Measurements from ENCODE around the gene RGS6.
"Not testable (repeated sequence)": the region's sequence is repeated elsewhere in the genome, so short reads cannot be mapped to it uniquely, and the experiment has no call there.

Gene RGS6

DNA sequence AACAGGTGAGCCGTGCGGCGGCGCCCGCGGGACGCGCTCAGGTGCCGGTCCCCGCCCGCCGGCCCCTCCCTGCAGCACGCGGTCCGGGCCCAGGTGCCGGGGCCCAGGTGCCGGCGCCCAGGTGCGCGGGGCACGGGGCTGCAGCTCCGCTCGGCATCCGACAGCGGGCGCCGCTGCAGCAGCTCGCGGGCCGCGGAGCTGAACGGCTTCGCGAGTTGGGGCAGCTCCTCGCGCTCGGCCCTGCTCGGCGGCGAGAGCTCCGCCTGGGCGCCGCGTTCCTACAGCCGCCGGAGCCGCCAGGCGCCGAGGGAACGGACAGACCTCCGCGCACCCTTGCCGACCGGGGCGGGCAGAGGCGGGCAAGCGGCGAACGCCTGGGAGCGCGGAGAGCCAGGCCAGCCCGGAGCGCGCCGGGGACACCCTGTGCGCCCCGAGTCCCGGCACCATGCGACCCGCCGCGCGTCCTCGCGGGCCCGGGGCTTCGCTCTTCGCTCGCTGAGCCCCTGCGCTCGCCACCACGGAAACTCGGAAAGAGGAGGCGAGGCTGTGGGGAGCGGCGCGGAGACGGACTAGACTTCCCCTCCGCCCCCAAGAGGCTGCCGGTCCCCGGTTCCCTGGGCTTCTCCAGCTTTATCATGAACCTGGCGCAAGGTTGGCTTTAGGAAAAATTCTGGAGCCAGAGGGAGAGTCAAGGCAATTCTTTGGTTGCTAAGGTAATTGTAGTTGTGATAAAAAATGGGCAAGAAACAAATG, at the start of gene RGS6:
Gene RGS6 (plus strand): TSS at position 201 of the 753 bp plus-strand sequence.
- in situ Hi-C loops (cut with HindIII; ENCODE audit: low sequenced_read_pairs), result no loop called here

DNA sequence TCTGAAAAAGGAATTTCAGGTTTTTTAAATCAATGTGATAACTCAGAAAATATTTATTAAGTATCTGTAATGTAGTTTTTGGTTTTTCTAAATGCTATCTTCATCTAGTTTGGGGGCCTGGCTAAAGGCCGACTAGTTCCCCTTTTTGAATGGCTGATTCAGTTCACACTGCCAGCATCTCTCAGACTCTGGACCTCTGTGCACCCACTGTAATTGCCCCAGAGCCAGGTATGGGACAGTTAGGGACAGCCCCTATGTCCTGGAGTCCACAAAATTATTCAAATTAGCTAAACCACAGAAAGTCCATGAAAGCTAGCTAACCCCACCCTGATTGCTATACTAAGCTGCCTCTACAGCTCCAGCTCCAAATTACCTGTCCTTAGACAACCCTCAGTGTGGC, 49.1 kb upstream of the RGS6 start:
- in situ Hi-C loops (cut with HindIII; ENCODE audit: low sequenced_read_pairs), result no loop called here

DNA sequence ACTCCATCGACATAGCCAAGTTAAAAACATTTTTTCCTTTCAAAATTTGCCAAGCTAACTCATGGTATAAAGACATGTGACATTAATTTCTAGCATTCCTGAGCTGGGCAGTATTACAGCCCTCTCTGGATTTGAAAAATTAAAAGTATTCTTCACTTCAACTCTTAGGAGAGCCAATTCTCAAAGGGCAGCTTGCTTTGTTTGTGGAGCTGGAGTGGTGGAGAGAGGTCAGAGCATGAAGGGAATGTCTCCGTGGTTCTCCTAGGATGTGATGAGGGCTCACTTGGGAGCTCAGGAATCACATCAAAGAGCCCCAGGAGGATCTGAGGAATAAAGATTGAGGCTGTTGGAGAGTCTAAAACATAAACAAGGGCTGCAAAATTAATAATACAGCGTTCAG, 46.9 kb upstream of the RGS6 start:
- in situ Hi-C loops (cut with HindIII; ENCODE audit: low sequenced_read_pairs), result no loop called here

DNA sequence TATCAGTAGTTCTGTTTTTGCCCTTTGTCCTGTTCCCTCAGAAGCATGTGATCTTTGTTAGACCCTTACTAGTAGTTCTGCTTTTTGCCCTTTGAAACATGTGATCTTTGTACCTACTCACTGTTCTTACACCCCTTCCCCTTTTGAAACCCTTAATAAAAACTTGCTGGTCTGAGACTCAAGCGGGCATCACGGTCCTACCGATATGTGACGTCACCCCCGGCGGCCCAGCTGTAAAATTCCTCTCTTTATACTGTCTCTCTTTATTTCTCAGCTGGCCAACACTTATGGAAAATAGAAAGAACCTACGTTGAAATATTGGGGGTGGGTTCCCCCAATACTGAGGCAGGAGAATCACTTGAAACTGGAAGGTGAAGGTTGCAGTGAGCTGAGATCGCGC, 44.4 kb upstream of the RGS6 start:
- in situ Hi-C loops (cut with HindIII; ENCODE audit: low sequenced_read_pairs), result not testable (repeated sequence)

DNA sequence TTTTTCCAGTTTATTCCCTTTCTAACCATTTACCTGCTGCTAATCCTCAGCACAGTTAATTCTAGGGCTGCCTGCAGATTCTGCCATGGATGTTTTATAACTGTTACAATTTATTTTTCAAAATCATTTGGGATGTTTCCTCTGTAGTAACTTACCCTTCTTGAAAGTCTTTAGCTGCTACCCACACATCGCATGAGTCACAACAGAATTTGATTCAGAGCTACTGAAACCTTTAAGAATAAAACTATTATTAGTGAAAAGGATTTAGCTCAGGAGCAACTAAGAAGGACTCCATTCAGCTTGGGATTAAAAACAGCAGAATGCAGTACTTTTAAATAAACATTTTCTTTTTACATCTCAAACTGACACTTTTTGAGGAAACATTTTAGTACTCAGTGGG, 41.7 kb upstream of the RGS6 start:
- in situ Hi-C loops (cut with HindIII; ENCODE audit: low sequenced_read_pairs), result no loop called here

DNA sequence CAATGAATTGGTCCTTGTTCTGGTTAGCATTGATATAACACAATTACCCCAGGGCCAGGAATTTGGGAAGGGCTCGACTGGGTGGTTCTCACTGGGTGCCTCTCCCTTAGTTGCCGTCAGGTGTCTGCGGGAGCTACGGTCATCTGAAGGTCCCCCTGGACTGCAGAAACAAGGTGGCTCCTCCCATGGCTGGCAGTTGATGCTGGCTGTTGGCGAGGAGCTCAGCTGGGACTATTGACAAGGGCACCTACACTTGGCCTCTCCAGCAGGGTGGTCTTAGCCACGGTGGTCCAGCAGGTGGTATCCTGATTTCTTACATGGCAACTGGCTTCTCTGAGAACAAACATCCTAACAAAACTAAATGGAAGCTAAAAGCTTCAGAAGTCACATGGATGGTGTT, 41.0 kb upstream of the RGS6 start:
- in situ Hi-C loops (cut with HindIII; ENCODE audit: low sequenced_read_pairs), result no loop called here

DNA sequence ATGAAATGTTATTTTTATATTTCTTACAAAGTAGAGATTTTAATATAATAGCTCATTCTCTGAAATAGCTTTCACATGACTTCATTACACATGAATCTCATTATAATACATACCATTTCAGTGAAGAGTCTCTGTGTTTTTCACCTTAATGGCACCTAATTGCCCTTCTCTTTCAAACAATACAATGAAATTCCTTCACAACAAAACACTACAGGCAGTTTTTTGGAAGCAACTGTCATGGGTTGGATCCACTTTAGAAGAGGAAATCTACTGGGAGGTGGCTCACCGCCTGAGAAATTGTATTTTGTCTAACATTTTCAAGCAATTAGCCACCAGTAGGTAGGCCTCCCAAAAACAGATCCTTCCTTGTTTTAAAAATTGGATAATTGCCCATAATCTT, 40.3 kb upstream of the RGS6 start:
- in situ Hi-C loops (cut with HindIII; ENCODE audit: low sequenced_read_pairs), result no loop called here

DNA sequence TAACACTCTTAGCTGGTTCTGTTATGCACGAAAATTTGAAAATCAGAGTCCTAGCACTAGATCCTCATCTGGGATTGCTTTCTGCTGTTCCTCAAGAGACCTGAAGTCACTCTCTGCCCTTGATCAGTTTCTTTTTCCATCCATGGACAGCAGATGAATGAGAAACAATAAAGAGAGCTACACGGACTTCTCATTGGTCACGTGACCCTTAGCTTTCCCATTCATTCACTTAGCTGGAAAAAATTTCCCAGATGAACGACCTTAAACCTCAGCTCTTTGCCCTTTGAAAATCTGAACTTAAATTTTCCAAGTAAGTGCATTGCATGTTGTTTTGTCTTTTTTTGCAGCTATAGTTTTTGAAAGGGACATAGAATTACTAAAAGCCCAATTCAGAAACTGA, 27.2 kb upstream of the RGS6 start:
- in situ Hi-C loops (cut with HindIII; ENCODE audit: low sequenced_read_pairs), result no loop called here

DNA sequence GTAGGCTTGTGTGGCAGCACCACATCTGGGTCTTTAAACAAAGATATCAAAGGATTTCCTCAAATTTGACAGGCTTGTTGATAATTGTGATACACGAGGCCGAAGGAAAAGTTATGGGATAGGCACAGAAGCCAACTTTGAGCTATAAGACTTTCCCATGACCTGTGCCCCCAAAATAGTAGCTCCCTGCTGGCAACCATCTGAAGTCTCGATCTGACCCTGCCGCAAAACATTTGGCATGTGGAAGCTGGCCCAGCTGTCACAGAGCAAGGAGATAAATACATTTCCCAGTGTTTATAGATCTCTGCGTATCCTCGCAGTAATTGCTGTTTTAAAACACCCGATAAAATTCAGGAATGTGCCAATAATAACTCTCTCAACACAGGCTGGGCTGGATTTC, 26.4 kb upstream of the RGS6 start:
- in situ Hi-C loops (cut with HindIII; ENCODE audit: low sequenced_read_pairs), result no loop called here

DNA sequence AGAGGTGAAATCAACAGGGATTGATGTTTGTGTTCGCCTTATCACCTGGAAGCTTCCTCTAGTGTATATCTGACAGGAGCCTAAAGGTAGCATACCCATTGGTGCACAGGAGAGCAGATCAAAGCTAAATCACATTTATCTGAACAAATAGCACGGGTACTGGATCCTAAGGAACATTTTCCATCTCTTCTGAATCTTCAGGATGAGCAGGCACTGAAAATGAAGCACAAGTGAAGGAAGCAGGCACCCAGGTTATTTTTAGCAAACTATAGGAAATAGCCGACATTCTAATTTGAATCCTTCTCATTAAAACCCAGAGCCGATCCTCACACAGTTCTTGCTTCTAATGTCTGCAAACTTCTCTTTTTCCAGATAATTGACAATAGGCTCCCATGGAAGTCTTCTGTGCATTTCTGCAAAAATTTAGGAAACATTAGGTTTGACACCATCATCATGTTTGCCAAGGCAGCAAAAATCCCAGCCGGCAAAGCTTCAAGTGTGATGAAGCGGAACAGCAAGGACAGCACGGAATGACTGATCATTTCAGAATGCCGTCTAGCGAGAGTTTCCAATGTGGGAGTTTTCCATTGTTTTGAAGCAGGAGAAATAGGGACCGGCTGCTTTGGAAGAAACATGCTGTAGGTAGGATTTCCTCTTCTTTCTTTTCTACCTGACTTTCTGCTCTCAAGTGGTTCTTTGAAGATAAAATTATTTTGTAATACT, 24.3 kb upstream of the RGS6 start:
- in situ Hi-C loops (cut with HindIII; ENCODE audit: low sequenced_read_pairs), result no loop called here

DNA sequence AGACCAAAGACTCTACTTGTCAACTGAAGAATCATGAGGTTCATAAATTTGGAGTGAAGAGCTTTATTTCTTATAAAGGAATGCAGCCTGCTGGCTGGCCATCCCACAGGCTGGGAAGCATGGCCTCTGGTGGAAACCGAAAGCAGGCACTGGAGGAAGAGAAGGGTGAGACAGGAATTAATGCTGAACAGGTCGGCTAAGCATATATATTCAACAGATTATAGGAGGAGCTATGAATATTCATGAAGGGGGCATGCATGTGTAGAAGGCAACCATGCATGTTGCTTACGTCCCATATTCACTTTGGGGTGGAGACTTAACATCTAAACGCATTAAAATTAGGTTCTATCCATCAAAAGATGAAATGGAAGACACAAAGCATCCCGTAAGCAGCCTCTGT, 20.6 kb upstream of the RGS6 start:
- in situ Hi-C loops (cut with HindIII; ENCODE audit: low sequenced_read_pairs), result no loop called here

DNA sequence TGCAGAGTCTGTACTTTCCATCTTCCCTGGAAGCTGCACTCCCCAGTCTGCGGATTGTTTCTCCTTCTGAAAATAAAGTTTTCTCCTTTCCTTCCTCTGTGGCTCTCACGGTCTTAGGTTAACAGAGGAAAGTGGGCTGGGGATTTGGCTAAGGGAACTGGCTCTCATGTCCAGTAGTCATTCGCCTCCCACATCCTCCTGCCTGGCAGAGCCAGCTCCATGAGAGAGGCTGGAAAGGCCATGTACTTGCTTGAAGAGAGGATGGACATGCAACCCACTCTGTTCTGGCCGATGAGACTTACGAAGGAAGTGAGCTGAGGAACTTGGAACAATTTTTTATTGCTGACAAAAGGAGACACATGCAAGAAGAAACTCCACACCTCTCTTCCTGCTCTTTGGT, 18.9 kb upstream of the RGS6 start:
- in situ Hi-C loops (cut with HindIII; ENCODE audit: low sequenced_read_pairs), result no loop called here

DNA sequence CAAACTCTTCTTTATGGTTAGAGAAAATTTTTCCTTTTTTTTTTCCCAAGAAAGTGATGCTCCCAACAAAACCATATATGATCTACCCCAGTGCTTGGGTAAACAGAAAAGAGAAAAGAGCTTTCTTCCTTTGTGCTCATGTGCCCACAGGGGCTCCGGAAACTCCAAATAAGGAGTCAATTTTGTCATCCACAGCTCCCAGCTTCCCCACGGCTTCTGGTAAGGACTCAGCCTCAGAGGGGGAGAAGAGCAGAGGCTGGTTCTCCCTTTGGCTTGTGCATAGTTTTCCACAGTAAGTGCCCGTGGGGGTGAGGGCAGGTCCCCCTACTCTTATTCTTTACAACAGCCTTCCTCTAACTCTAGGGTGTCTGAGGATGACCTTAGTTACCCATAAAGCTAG, 13.3 kb upstream of the RGS6 start:
- in situ Hi-C loops (cut with HindIII; ENCODE audit: low sequenced_read_pairs), result no loop called here

DNA sequence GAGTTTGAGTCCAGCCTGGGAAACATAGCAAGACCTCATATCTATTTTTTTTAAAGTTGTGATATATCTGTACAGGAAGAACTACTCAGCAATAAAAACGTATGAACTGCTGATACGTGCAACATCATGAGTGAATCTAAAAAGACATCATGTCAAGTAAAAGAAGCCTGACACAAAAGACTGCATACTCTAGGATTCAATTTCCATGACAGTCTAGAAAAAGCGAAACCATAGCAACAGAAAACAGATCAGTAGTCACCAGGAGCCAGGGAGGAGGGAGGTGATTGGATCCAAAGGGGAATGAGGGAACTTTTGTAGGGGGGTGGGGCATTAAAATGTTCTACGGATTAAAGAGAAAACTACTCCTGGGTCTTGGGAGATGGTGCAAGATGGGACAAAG, 8.7 kb upstream of the RGS6 start:
- in situ Hi-C loops (cut with HindIII; ENCODE audit: low sequenced_read_pairs), result no loop called here

DNA sequence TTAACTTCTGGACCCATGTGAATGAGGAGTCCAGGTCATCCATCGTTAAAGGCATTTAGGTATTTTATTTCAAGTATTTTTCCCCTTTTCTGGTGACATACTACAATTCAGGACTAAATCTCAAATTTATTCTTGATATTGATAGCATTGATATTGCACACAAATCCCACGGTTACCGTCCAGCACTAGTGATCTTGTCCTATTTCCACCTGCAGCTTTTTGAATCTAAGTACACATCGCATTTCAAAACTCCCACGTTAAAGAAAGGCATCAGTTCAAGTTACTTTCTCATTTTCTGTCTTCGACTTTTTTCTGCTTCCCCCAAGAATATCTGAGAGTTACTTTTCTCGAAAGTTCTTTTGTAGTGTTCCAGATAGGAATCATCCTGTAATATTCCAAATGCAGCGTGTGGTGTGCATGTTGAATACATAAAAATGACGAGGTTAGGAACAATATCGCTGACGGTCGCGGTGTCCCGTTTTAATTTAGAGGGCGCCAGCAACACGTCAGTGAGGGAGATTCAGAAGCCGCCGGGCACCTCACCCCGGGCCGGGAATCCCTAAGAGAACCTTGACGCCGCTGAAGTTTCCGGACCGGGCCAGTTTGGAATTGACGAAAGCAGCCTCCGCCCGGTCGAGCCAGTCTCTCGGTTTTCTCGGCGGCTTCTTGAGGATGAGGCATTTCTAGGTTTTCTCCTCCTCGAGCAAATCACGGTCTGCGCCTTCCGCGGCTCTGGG, 569 bp upstream of the RGS6 start:
- in situ Hi-C loops (cut with HindIII; ENCODE audit: low sequenced_read_pairs), result no loop called here

DNA sequence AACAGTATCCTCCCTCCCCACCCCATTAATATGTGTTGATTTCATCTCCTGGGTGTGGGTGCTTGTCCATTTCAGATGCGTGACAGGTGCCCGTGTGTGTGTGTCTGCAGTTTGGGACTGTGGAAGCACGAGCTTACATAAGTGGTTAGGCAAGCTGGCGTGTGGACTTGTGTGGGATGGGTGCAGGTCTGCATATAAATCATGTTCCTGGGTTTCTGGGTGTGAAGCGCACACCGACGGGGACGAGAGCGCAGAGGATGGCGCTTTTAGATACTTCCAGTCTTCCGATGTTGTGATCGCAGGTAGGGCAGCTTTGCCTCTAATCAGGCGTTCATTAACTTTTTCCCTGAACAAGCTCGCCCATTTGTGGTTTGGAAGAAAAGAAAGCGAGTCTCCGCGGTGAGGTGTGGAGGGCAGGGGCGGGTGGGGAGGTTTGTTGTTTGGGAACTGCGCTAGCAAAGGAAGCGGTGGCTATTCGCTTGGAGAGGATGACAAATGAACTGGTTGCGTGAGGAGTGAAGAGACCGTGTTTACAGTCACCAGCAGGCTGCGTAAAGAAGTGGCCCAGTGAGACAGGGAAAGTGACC, 865 bp downstream of the RGS6 start:
- in situ Hi-C loops (cut with HindIII; ENCODE audit: low sequenced_read_pairs), result no loop called here

DNA sequence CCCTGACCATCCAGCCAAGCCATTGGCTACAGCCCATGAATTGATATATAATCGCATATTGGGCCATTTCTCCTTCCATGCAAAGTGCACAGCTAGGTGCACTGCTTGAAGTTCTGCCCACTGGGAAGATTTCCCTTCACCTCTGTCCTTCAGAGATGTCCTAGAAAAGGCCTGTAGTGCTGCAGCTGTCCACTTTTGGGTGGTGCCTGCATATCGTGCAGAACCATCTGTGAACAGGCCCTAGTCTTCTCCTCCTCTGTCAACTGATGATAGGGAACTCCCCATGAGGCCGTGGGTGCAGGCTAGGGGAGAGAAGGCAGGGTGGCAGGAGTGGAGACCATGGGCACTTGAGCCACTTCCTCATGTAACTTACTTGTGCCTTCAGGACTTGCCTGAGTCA, 6.0 kb downstream of the RGS6 start:
- in situ Hi-C loops (cut with HindIII; ENCODE audit: low sequenced_read_pairs), result not testable (repeated sequence)

DNA sequence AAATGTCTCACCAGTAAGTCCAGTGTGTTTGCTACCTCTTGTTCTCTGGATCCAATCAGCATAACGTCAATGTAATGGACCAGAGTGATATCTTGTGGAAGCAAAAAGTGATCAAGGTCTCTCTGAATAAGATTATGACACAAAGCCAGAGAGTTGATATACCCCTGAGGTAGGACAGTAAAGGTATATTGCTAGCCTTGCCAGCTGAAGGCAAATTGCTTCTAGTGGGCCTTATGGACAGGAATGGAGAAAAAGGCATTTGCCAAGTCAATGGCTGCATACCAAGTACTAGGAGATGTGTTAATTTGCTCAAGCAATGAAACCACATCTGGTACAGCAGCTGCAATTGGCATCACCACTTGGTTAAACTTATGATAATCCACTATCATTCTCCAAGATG, 7.1 kb downstream of the RGS6 start:
- in situ Hi-C loops (cut with HindIII; ENCODE audit: low sequenced_read_pairs), result not testable (repeated sequence)

DNA sequence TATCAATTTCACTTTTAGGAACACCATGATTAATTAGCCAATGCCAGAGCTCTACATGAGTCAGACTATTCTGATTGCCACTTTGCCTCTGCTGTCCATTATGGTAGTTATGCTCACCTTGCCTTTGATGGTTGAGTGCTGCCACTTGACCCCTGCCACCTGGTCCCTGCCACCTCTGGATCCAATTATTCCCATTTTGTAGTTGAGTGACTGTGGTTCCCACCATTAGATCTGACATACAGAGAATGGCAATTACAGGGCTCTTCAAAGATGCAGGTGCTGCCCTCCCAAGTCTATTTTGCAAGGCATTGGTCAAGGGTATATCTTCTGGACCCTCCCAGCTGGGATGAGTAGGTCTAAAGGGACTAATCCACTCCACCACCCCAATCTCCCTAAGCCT, 8.3 kb downstream of the RGS6 start:
- in situ Hi-C loops (cut with HindIII; ENCODE audit: low sequenced_read_pairs), result not testable (repeated sequence)

DNA sequence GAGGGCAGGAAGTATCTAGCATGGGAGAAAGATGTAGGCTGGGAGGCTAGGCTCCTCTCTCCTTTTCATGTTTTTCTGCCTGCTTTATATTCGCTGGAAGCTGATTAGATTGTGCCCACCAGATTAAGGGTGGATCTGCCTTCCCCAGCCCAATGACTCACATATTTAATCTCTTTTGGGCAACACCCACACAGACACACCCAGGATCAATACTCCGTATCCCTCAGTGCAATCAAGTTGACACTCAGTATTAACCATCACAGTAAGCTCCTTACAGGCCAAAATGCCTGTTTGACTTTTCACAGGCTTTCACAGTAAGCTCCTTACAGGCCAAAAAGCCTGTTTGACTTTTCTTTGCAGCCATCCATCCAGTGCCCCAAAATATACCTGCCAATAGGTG, 9.4 kb downstream of the RGS6 start:
- in situ Hi-C loops (cut with HindIII; ENCODE audit: low sequenced_read_pairs), result not testable (repeated sequence)

DNA sequence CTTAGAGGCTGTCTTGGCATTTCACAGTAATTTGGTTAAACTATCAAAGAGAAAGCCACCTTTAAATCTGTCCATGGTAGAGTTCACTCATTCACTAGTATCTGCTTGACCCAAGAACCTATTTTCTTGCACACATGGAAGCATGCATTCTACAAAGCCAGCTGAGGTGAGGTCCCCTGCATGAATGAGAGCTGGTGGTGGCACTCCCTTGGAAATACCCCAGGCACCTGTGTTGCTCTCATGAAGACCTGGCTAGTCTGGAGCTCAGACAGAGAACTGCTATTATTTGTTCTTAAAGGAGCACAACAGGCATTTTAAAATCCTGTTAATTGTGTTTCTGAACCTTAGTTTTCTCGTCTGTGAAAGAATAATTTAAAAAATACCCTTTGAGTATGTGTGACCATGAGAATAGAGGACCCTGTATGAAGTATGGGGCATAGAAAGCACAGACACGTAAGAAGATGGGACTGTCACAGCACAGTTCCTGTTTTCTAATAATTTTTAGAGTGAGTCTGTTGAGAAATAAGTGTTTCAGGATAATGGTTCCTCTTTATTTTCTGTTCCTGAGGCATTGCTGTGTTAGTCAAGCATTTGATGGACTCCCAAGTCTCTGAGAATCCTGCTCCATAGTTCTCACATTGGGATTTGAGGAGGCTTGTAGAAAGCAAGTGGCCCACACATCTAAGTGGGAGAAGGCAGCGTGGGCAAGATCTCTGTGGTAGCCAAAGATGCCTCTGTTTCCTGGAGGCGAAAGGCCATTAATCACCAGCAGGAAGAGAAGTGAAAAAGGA, 10.9 kb downstream of the RGS6 start:
- in situ Hi-C loops (cut with HindIII; ENCODE audit: low sequenced_read_pairs), result no loop called here

All from DLD1 (cell line).